Measurements from ENCODE around the gene GASK1A.

GRCh38 chr3:42988566-42988965 is 9.5 kb downstream of the GASK1A start:
- TF ChIP-seq CTCF (IDR thresholded peaks at IDR 0.05) (no peak), POLR2A (IDR thresholded peaks at IDR 0.05) (no peak)

Measured in heart left ventricle (tissue), 13 donors.